Stimulated activated CD8-positive, alpha-beta memory T cell treated with anti-CD3 and anti-CD28 coated beads, Interleukin-12 subunit alpha, Interleukin-12 subunit beta, amount 100 ng/mL, for 1 hour (primary cell): ENCODE measurements around the gene PARPBP.
A peak's percentile ranks its signal among the peaks of the same experiment; 100 is the strongest.
"Not testable (repeated sequence)": the region's sequence is repeated elsewhere in the genome, so short reads cannot be mapped to it uniquely, and the experiment has no call there.

ENCODE experiments used
- DNase-seq: peaks from one replicate; pipeline ENCODE4 v3.0.0-alpha.2; 2020; ENCODE audit warnings: low read depth

Gene PARPBP

DNA sequence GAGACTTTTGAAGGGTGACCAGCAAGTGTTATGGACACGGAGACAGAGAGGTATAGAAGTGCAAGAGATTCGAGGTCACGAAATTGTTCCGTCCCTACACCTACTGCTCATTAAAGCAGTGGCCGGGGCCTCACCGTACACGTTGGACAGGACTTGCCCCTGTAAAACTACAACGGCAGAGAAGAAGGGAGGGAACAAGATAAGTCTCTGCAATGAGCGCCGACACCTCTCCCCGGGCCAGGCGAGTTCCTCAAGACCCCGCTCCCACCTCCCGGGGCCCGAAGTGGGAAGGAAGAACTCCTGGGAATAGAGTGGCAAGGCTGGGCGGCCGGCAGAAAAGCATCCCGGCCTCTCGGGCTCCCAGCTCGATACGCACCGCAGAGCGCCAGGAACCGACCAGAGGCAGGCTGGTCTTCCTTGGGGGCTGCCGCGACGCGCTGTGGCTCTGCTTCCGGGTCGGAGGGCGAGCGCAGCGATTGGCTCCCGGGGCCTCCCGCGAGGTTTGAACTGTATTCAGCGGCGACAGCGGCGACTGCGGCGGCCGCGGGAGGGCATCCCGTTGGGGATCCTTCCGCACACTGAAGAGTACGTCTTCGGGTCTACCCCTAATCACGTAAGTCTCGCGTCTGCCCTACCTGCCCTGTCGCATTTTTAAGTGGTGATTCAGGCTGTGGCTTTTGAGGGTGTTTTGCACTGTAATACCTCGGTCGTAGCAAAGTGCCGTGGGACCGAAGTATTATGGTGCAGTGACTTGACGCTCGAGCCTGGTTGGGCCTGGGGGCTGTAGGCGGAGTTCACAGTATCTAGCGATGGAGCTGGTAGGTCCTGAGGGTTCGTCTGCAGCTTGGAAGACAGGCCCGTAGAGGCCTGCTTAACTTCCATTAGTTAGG is at the start of gene PARPBP, which contains the start of gene NUP37:
Gene PARPBP (plus strand): TSS at position 510 of the 890 bp plus-strand sequence. CDS start 3,706 bp downstream, outside the sequence.
Gene NUP37 (minus strand): TSS at position 441 of the 890 bp plus-strand sequence. CDS start 1,596 bp downstream, outside the sequence.
- peak; percentile 83 for DNase-seq

DNA sequence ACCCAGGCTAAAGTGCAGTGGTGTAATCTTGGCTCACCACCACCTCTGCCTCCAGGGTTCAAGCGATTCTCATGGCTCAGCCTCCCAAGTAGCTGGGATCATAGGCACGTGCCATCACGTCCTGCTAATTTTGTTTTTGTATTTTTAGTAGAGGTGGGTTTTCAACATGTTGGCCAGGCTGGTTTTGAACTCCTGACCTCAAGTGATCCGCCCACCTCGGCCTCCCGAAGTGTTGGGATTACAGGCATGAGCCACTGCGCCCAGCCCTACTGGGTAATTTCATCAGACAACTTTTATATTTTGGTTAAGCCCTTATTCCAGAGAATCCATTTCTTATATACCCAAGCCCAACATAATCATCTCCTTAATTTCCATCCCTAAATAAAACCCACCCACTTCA is 47.9 kb upstream of the PARPBP start:
- not testable (repeated sequence) for DNase-seq

GRCh38 chr12:102080842-102081241 is 39.1 kb upstream of the PARPBP start:
- no peak for DNase-seq

GRCh38 chr12:102089228-102089835 is 30.7 kb upstream of the PARPBP start:
- DNase-seq: not testable (repeated sequence)

- DNase-seq: no peak
Observed at GRCh38 chr12:102093319-102093718, 26.7 kb upstream of the PARPBP start.

DNA sequence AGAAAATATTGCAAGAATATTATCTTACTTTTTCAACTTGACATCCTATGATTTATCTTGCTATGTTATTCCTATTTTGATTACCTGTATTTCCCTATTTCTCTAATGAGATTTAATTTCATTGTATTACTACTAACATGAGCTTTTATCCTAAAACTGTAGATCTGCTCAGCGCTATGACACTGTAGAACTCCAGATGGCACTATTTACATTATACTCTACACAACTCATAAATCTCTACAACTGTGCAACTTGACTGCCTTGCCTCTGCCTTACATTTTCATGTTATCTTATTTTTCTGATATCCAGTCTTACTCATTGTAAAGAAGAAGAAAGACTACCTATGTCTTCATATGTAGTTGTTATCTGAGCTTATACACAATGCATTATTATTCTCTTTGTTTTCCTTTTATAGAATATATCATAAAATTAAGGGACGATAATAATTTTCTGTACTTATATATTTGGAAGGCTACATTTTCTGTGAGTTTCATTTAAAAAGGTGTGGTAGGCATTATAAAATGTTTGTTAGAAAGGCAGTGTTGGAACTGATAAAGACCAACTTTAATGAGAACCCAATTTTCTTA is 24.2 kb upstream of the PARPBP start:
- DNase-seq: no peak

- no peak for DNase-seq
Observed at GRCh38 chr12:102096855-102097254, 23.1 kb upstream of the PARPBP start.

DNA sequence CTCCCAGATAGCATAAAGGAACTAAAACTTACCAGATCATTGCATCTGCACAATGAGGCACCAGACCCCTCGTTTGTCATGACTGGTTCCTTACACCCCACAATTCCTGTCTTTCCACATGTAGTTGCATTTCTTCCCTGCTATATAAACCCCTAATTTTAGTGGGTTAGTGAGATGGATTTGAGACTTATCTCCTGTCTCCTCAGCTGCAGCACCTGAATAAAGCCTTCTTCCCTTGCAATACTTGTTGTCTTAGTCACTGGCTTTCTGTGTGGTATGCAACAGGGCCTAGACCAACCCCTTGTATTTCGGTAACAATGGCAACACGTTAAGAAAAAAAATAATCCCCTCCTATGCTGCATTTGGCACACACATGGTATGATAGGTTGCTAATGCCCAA is 13.1 kb upstream of the PARPBP start:
- no peak for DNase-seq

DNA sequence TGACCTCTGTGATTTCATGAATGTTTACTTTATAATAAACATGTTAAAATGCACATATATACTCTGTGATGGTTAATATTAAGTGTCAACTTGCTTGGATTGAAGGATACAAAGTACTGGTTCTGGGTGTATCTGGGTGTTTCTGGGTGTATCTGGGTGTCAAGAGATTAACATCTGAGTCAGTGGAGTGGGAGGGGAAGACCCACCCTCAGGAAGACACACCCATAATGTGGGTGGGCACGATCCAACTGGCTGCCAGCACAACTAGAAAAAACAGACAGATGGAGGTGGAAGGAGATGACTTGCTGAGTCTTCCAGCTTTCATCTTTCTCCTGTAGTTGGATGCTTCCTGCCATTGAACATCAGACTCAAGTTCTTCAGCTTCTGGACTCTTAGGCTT is 12.0 kb upstream of the PARPBP start:
- DNase-seq: no peak

- DNase-seq: no peak
Observed at GRCh38 chr12:102110782-102111181, 9.2 kb upstream of the PARPBP start.

DNA sequence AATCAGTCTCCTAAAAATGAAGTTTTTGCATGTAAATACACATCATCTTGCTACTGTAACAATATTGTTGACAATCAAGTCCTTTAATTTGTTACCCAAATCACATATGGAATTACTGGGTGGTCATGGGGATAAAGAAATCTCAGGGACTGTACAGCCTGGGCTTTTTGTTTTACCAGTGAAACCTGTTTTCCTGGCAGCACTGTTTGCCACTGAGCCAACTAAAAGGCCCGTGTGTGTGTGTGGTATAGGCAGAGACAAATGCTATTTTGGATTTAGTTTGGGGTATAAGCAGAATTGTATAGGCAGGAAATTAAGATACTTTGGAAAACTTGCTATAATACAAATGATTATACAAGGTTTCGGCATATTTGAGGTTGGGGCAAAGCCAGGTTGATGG is 5.8 kb upstream of the PARPBP start:
- no peak for DNase-seq

DNA sequence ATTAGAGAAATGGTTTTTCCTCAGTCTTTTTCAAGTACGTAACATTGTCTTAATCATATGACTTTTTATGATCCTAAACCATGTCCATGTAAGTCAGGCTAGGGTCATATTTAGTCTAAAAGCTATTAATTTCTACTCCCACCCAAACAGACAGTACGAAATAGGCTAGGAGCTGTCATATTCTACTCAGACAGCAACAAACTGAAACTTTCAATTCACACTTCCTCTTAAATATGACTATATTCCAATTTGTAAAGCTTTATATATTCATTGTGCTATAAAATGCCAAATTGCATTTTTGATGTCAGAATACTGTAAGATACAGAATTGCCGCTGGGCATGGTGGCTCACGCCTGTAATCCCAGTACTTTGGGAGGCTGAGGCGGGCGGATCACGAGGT is 3.6 kb upstream of the PARPBP start:
- DNase-seq: no peak

- no peak for DNase-seq
Observed at GRCh38 chr12:102118874-102119273, 1.1 kb upstream of the PARPBP start.

GRCh38 chr12:102120564-102120873 is 536 bp downstream of the PARPBP start:
- no peak for DNase-seq

DNA sequence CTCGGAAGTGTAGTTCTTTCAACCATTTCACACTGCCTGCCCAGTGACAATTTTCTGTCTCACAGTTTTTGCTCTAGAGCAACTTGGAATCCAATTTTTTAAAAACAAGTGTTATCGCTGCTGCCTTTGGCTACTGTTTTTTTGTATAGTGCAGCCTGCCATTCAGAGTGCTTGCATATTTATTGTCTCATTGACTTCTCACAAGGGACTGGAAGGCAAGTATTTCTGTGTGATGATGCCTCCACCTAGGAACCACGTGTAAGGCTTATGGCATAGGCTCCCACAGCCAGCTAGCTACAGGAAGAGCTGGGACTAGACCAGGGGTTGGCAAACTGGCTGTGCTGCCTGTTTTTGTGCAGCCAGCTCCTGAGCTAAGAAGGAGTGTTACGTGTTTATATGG is 903 bp downstream of the PARPBP start:
- no peak for DNase-seq

GRCh38 chr12:102121328-102121727 is 1.3 kb downstream of the PARPBP start:
- not testable (repeated sequence) for DNase-seq

GRCh38 chr12:102130720-102131119 is 10.7 kb downstream of the PARPBP start:
- not testable (repeated sequence) for DNase-seq

- not testable (repeated sequence) for DNase-seq
Observed at GRCh38 chr12:102131442-102131841, 11.5 kb downstream of the PARPBP start.

DNA sequence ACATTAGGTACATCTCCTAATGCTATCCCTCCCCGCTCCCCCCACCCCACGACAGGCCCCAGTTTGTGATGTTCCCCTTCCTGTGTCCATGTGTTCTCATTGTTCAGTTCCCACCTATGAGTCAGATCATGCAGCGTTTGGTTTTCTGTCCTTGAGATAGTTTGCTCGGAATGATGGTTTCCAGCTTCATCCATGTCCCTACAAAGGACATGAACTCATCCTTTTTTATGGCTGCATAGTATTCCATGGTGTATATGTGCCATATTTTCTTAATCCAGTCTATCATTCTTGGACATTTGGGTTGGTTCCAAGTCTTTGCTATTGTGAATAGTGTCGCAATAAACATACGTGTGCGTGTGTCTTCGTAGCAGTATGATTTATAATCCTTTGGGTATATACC is 17.6 kb downstream of the PARPBP start:
- DNase-seq: not testable (repeated sequence)

- not testable (repeated sequence) for DNase-seq
Observed at GRCh38 chr12:102142866-102143373, 22.9 kb downstream of the PARPBP start.

DNA sequence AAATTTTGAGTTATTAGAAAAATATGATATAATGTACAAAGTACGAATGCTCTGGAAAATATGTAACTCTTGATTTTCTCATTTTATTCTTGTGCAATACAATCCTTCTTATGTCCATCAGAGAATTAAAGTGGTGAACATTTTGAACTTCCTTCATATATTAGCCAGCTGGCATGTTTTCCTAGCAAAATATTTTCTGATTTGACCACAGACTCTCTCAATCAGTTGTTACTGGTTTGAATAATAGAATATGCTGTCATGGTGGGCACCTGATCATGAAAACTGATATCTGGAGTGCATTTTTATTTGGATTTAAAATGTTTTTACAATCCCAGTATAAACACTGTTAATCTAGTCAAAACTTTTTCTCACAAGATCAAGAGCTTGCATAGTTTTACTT is 24.2 kb downstream of the PARPBP start:
- no peak for DNase-seq

DNA sequence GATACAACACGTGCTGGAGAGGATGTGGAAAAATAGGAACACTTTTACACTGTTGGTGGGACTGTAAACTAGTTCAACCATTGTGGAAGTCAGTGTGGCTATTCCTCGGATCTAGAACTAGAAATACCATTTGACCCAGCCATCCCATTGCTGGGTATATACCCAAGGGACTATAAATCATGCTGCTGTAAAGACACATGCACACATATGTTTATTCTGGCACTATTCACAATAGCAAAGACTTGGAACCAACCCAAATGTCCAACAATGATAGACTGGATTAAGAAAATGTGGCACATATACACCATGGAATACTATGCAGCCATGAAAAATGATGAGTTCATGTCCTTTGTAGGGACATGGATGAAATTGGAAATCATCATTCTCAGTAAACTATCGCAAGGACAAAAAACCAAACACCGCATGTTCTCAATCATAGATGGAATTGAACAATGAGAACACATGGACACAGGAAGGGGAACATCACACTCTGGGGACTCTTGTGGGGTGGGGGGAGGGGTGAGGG is 27.1 kb downstream of the PARPBP start:
- DNase-seq: not testable (repeated sequence)

- DNase-seq: not testable (repeated sequence)
Observed at GRCh38 chr12:102155206-102155605, 35.2 kb downstream of the PARPBP start.
